Astrocyte (in vitro differentiated cells and primary cell): ENCODE measurements around the gene OR13J1.

Experiments
- CTCF ChIP-seq: IDR thresholded peaks from 2 replicates; pipeline ENCODE4 v1.5.1; 2011; ENCODE audit warnings: low read depth, mild to moderate bottlenecking, inconsistent platforms, low read length, moderate library complexity; ENCODE audit not compliant: insufficient read depth
- EZH2 ChIP-seq: IDR thresholded peaks from 2 replicates; pipeline ENCODE4 v1.6.1; 2012; ENCODE audit warnings: mild to moderate bottlenecking, low read length, inconsistent platforms; ENCODE audit not compliant: insufficient read depth

- TF ChIP-seq CTCF = no peak
- TF ChIP-seq EZH2 = no peak
These were observed 12.8 kb upstream of the OR13J1 start for GRCh38 chr9:35882996-35883395.
